ENCODE measurements around the gene TAC3.

GRCh38 chr12:57046947-57047890 lies 30.9 kb upstream of the TAC3 start:
- TF ChIP-seq RARB (CRISPR knock-in tag; IDR thresholded peaks at IDR 0.05) (no peak), PATZ1 (CRISPR knock-in tag; IDR thresholded peaks at IDR 0.05; ENCODE audit: borderline replicate concordance) (no peak), ARNTL (CRISPR knock-in tag; IDR thresholded peaks at IDR 0.05; ENCODE audit: borderline replicate concordance, low read depth) (no peak)

Measured in SK-N-SH treated with all-trans-retinoic acid at 6 μM for 48 hours (cell line).